Measurements from ENCODE around the gene MIGA1.
A peak's percentile ranks its signal among the peaks of the same experiment; 100 is the strongest.
"Not testable (repeated sequence)": the region's sequence is repeated elsewhere in the genome, so short reads cannot be mapped to it uniquely, and the experiment has no call there.

MIGA1 gene

GRCh38 chr1:77779529-77780281, at the start of gene MIGA1:
TSS of gene MIGA1 (plus strand) at chr1:77779649. CDS start at chr1:77783253, 3,604 bp downstream.
- H3K27ac ChIP-seq (ENCODE audit: low read length): peak within 1 kb of the TSS; percentile 10
- H3K36me3 ChIP-seq (ENCODE audit: control insufficient read depth in 1 of 2, insufficient read depth in 2 of 2, low read length in 2 of 2): peaks cover 5 to 6% of the 10 kb centered on the region in 2 donors
- H3K27me3 ChIP-seq (ENCODE audit: low read depth, low read length): no peaks in the 10 kb centered on the region
- H3K4me3 ChIP-seq (ENCODE audit: low read depth in 1 of 2, low read length in 2 of 2): peak within 1 kb of the TSS; percentile 84 to 98
- H3K9me3 ChIP-seq (ENCODE audit: control insufficient read depth in 1 of 2, low read length in 2 of 2): no peaks in the 10 kb centered on the region
- peaks cover 0 to 18% of the 10 kb centered on the region in 2 donors for H3K4me1 ChIP-seq (ENCODE audit: control insufficient read depth in 1 of 2, insufficient read depth in 2 of 2, low read length in 2 of 2)

- H3K27me3 ChIP-seq (ENCODE audit: low read depth, low read length): no peaks in the 10 kb centered on the region
- H3K9me3 ChIP-seq (ENCODE audit: control insufficient read depth in 1 of 2, low read length in 2 of 2): no peaks in the 10 kb centered on the region
- H3K36me3 ChIP-seq (ENCODE audit: control insufficient read depth in 1 of 2, insufficient read depth in 2 of 2, low read length in 2 of 2): peaks cover 15 to 33% of the 10 kb centered on the region in 2 donors
- H3K4me1 ChIP-seq (ENCODE audit: control insufficient read depth in 1 of 2, insufficient read depth in 2 of 2, low read length in 2 of 2): no peaks in the 10 kb centered on the region
- no peak overlapping the region for H3K4me3 ChIP-seq (ENCODE audit: low read depth in 1 of 2, low read length in 2 of 2)
- H3K27ac ChIP-seq (ENCODE audit: low read length): no peak overlapping the region
Observed at GRCh38 chr1:77732090-77732489, 47.4 kb upstream of the MIGA1 start.

- Histone ChIP-seq H3K36me3 (ENCODE audit: control insufficient read depth in 1 of 2, insufficient read depth in 2 of 2, low read length in 2 of 2) (peaks cover 13 to 20% of the 10 kb centered on the region in 2 donors), H3K27me3 (ENCODE audit: low read depth, low read length) (no peaks in the 10 kb centered on the region), H3K9me3 (ENCODE audit: control insufficient read depth in 1 of 2, low read length in 2 of 2) (no peaks in the 10 kb centered on the region), H3K27ac (ENCODE audit: low read length) (no peak overlapping the region), H3K4me1 (ENCODE audit: control insufficient read depth in 1 of 2, insufficient read depth in 2 of 2, low read length in 2 of 2) (peaks cover 0 to 6% of the 10 kb centered on the region in 2 donors), H3K4me3 (ENCODE audit: low read depth in 1 of 2, low read length in 2 of 2) (no peak overlapping the region)
Observed at GRCh38 chr1:77739235-77739634, 40.2 kb upstream of the MIGA1 start.

DNA sequence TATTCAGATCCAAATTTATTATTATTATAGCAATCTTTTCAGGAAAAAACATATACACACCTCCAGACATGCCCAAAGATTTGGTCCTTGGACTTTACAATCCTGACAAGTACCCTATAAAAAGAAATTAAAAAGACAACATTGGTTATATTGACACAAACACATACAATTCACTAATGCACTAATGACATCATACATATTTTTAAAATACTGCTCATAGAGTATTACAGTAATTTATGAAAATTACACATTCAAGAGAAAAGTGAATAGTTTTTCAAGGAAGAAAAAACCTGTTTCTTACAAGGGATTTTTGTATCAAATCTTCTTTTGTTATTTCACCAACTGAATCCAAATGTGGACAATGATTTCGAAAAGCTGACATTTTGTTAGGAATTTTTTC, 38.1 kb upstream of the MIGA1 start:
- Histone ChIP-seq H3K27me3 (ENCODE audit: low read depth, low read length) (no peaks in the 10 kb centered on the region), H3K27ac (ENCODE audit: low read length) (no peak overlapping the region)

DNA sequence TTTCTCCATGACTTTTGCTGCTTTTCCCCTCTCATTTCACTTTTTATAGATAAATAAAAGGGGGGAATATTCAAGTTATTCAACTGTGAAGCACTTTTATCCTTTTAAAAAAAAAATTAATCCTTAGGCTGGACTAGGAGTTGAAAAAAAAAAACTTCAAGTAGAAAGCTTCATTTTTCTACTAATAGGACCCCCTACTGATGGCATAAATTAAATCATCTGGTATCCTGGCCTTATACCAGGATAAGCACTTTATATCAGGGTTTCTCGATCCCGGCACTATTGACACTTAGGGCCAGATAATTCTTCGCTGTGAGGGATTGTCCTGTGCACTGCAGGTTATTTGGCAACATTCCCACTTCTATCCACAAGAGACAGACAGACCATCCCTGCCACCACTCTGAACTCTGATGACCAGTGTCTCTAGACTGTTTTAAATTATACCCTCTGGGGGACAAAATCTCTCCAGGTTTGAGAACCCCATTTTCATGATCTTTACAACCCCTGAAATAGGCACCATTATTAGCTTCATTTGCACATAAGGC, 37.4 kb upstream of the MIGA1 start:
- H3K4me1 ChIP-seq (ENCODE audit: control insufficient read depth in 1 of 2, insufficient read depth in 2 of 2, low read length in 2 of 2): peaks cover 0 to 6% of the 10 kb centered on the region in 2 donors
- no peaks in the 10 kb centered on the region for H3K9me3 ChIP-seq (ENCODE audit: control insufficient read depth in 1 of 2, low read length in 2 of 2)
- H3K27me3 ChIP-seq (ENCODE audit: low read depth, low read length): no peaks in the 10 kb centered on the region
- H3K36me3 ChIP-seq (ENCODE audit: control insufficient read depth in 1 of 2, insufficient read depth in 2 of 2, low read length in 2 of 2): peaks cover 8 to 16% of the 10 kb centered on the region in 2 donors
- no peak overlapping the region for H3K27ac ChIP-seq (ENCODE audit: low read length)
- H3K4me3 ChIP-seq (ENCODE audit: low read depth in 1 of 2, low read length in 2 of 2): no peak overlapping the region

More for the DNA sequence above, 38.1 kb upstream of the MIGA1 start:
- H3K4me3 ChIP-seq (ENCODE audit: low read depth in 1 of 2, low read length in 2 of 2): no peak overlapping the region
- no peaks in the 10 kb centered on the region for H3K9me3 ChIP-seq (ENCODE audit: control insufficient read depth in 1 of 2, low read length in 2 of 2)
- peaks cover 8 to 16% of the 10 kb centered on the region in 2 donors for H3K36me3 ChIP-seq (ENCODE audit: control insufficient read depth in 1 of 2, insufficient read depth in 2 of 2, low read length in 2 of 2)
- peaks cover 0 to 6% of the 10 kb centered on the region in 2 donors for H3K4me1 ChIP-seq (ENCODE audit: control insufficient read depth in 1 of 2, insufficient read depth in 2 of 2, low read length in 2 of 2)

GRCh38 chr1:77744576-77744975, 34.9 kb upstream of the MIGA1 start:
- Histone ChIP-seq H3K27me3 (ENCODE audit: low read depth, low read length) (no peaks in the 10 kb centered on the region), H3K4me3 (ENCODE audit: low read depth in 1 of 2, low read length in 2 of 2) (no peak overlapping the region), H3K9me3 (ENCODE audit: control insufficient read depth in 1 of 2, low read length in 2 of 2) (no peaks in the 10 kb centered on the region), H3K4me1 (ENCODE audit: control insufficient read depth in 1 of 2, insufficient read depth in 2 of 2, low read length in 2 of 2) (peaks cover 0 to 16% of the 10 kb centered on the region in 2 donors), H3K27ac (ENCODE audit: low read length) (no peak overlapping the region), H3K36me3 (ENCODE audit: control insufficient read depth in 1 of 2, insufficient read depth in 2 of 2, low read length in 2 of 2) (peaks cover 0 to 4% of the 10 kb centered on the region in 2 donors)

GRCh38 chr1:77749489-77749888, 30.0 kb upstream of the MIGA1 start:
- not testable (repeated sequence) for H3K36me3 ChIP-seq (ENCODE audit: control insufficient read depth in 1 of 2, insufficient read depth in 2 of 2, low read length in 2 of 2); H3K4me3 ChIP-seq (ENCODE audit: low read depth in 1 of 2, low read length in 2 of 2); H3K9me3 ChIP-seq (ENCODE audit: control insufficient read depth in 1 of 2, low read length in 2 of 2); H3K27ac ChIP-seq (ENCODE audit: low read length); H3K27me3 ChIP-seq (ENCODE audit: low read depth, low read length)
- peaks cover 0 to 10% of the 10 kb centered on the region in 2 donors for H3K4me1 ChIP-seq (ENCODE audit: control insufficient read depth in 1 of 2, insufficient read depth in 2 of 2, low read length in 2 of 2)

GRCh38 chr1:77756052-77756754, 23.2 kb upstream of the MIGA1 start:
- Histone ChIP-seq H3K9me3 (ENCODE audit: control insufficient read depth in 1 of 2, low read length in 2 of 2) (no peaks in the 10 kb centered on the region), H3K4me1 (ENCODE audit: control insufficient read depth in 1 of 2, insufficient read depth in 2 of 2, low read length in 2 of 2) (peaks cover 0 to 19% of the 10 kb centered on the region in 2 donors)

GRCh38 chr1:77757066-77757584, 22.3 kb upstream of the MIGA1 start:
- Histone ChIP-seq H3K4me3 (ENCODE audit: low read depth in 1 of 2, low read length in 2 of 2) (no peak overlapping the region), H3K36me3 (ENCODE audit: control insufficient read depth in 1 of 2, insufficient read depth in 2 of 2, low read length in 2 of 2) (no peaks in the 10 kb centered on the region), H3K9me3 (ENCODE audit: control insufficient read depth in 1 of 2, low read length in 2 of 2) (no peaks in the 10 kb centered on the region), H3K27ac (ENCODE audit: low read length) (peak overlapping the region; percentile 10), H3K4me1 (ENCODE audit: control insufficient read depth in 1 of 2, insufficient read depth in 2 of 2, low read length in 2 of 2) (peaks cover 0 to 19% of the 10 kb centered on the region in 2 donors), H3K27me3 (ENCODE audit: low read depth, low read length) (no peaks in the 10 kb centered on the region)

More at GRCh38 chr1:77756052-77756754, 23.2 kb upstream of the MIGA1 start:
- Histone ChIP-seq H3K4me3 (ENCODE audit: low read depth in 1 of 2, low read length in 2 of 2) (no peak overlapping the region), H3K36me3 (ENCODE audit: control insufficient read depth in 1 of 2, insufficient read depth in 2 of 2, low read length in 2 of 2) (no peaks in the 10 kb centered on the region), H3K27me3 (ENCODE audit: low read depth, low read length) (no peaks in the 10 kb centered on the region), H3K27ac (ENCODE audit: low read length) (no peak overlapping the region)

DNA sequence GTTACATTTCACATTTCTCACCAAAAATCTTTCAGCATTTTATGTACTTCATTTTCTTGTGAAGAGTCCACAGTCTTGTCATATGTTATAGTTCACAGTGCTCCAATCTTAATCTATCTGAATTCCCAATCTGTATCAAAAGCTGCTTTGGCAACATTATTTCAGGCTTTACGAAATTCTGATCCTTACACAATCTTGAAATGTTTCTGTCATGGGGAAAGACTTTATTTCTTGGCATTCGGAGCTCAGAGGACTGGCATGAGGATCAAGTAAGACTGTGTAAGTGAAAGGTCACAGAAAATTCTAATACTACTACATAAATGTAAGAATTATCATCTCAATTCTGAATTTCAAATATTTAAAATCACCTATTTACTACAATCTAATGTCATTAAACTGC, 21.8 kb upstream of the MIGA1 start:
- H3K9me3 ChIP-seq (ENCODE audit: control insufficient read depth in 1 of 2, low read length in 2 of 2): no peaks in the 10 kb centered on the region
- H3K36me3 ChIP-seq (ENCODE audit: control insufficient read depth in 1 of 2, insufficient read depth in 2 of 2, low read length in 2 of 2): no peaks in the 10 kb centered on the region
- peaks cover 0 to 19% of the 10 kb centered on the region in 2 donors for H3K4me1 ChIP-seq (ENCODE audit: control insufficient read depth in 1 of 2, insufficient read depth in 2 of 2, low read length in 2 of 2)
- peak overlapping the region; percentile 10 for H3K27ac ChIP-seq (ENCODE audit: low read length)
- H3K27me3 ChIP-seq (ENCODE audit: low read depth, low read length): no peaks in the 10 kb centered on the region
- peak overlapping the region in 1 of 2 donors; percentile 24 for H3K4me3 ChIP-seq (ENCODE audit: low read depth in 1 of 2, low read length in 2 of 2)
